GM04503 (cell line): Measurements from ENCODE around the gene ATRAID.

Experiments
- DNase-seq: peaks from one replicate; pipeline ENCODE4 v3.0.0-alpha.2; 2012; ENCODE audit warnings: low read depth

Gene ATRAID

GRCh38 chr2:27220091-27220490 lies 8.2 kb downstream of the ATRAID start:
- DNase-seq: no peak

- no peak for DNase-seq
Observed at GRCh38 chr2:27221166-27221565, 9.3 kb downstream of the ATRAID start.

GRCh38 chr2:27222407-27222806 lies 10.6 kb downstream of the ATRAID start:
- no peak for DNase-seq

- DNase-seq: no peak
Observed at GRCh38 chr2:27223416-27223815, 11.6 kb downstream of the ATRAID start.

- no peak for DNase-seq
Observed at GRCh38 chr2:27225526-27225925, 13.7 kb downstream of the ATRAID start.

GRCh38 chr2:27227501-27227900 lies 15.7 kb downstream of the ATRAID start:
- no peak for DNase-seq

- no peak for DNase-seq
Observed at GRCh38 chr2:27231921-27232320, 20.1 kb downstream of the ATRAID start.

- no peak for DNase-seq
Observed at GRCh38 chr2:27233341-27233740, 21.5 kb downstream of the ATRAID start.

- no peak for DNase-seq
Observed at GRCh38 chr2:27236136-27236535, 24.3 kb downstream of the ATRAID start.

- no peak for DNase-seq
Observed at GRCh38 chr2:27236626-27237025, 24.8 kb downstream of the ATRAID start.

- DNase-seq: no peak
Observed at GRCh38 chr2:27237341-27237945, 25.6 kb downstream of the ATRAID start.

- DNase-seq: no peak
Observed at GRCh38 chr2:27238976-27239375, 27.1 kb downstream of the ATRAID start.

GRCh38 chr2:27240406-27240805 lies 28.6 kb downstream of the ATRAID start:
- no peak for DNase-seq

GRCh38 chr2:27241761-27242613 lies 30.1 kb downstream of the ATRAID start:
- no peak for DNase-seq

- no peak for DNase-seq
Observed at GRCh38 chr2:27242614-27242951, 30.7 kb downstream of the ATRAID start.

GRCh38 chr2:27243391-27244130 lies 31.7 kb downstream of the ATRAID start:
- DNase-seq: no peak

GRCh38 chr2:27245116-27245515 lies 33.3 kb downstream of the ATRAID start:
- DNase-seq: no peak

GRCh38 chr2:27245626-27246025 lies 33.8 kb downstream of the ATRAID start:
- DNase-seq: no peak

GRCh38 chr2:27247893-27248292 lies 36.1 kb downstream of the ATRAID start:
- DNase-seq: no peak

GRCh38 chr2:27249159-27249890 lies 37.5 kb downstream of the ATRAID start:
- DNase-seq: no peak

GRCh38 chr2:27249891-27250651 lies 38.2 kb downstream of the ATRAID start:
- no peak for DNase-seq
